AG09309 (cell line): ENCODE results near the gene DPH7.

ENCODE experiments used
- DNase-seq: peaks from one replicate; pipeline ENCODE4 v3.0.0-alpha.2; 2010; ENCODE audit warnings: low read depth
- H3K4me3 ChIP-seq: 2 replicates; pipeline ENCODE4 v1.5.1; 2011; ENCODE audit warnings: mild to moderate bottlenecking, low read depth, low read length, moderate library complexity; ENCODE audit not compliant: control insufficient read depth
- CTCF ChIP-seq: IDR thresholded peaks from 2 replicates; pipeline ENCODE4 v1.5.1; 2011; ENCODE audit warnings: mild to moderate bottlenecking, low read depth, low read length, inconsistent platforms; ENCODE audit not compliant: insufficient read depth, control insufficient read depth; ENCODE audit errors: missing control alignments

DPH7 gene

GRCh38 chr9:137547687-137548543 is 30.8 kb downstream of the DPH7 start:
- DNase-seq, result no peak
- TF ChIP-seq CTCF, result no peak
- no peak overlapping the region for H3K4me3 ChIP-seq

- no peak for DNase-seq
- no peak for TF ChIP-seq CTCF
- no peak overlapping the region for H3K4me3 ChIP-seq
Observed at GRCh38 chr9:137545123-137545522, 33.6 kb downstream of the DPH7 start.

GRCh38 chr9:137544176-137544760 is 34.5 kb downstream of the DPH7 start:
- no peak for DNase-seq
- TF ChIP-seq CTCF, result no peak
- no peak overlapping the region for H3K4me3 ChIP-seq

- TF ChIP-seq CTCF, result no peak
- no peak overlapping the region for H3K4me3 ChIP-seq
- DNase-seq, result no peak
Observed at GRCh38 chr9:137543237-137543963, 35.3 kb downstream of the DPH7 start.

- DNase-seq, result no peak
- TF ChIP-seq CTCF, result no peak
- H3K4me3 ChIP-seq, result no peak overlapping the region
Observed at GRCh38 chr9:137542486-137542885, 36.2 kb downstream of the DPH7 start.

- no peak overlapping the region for H3K4me3 ChIP-seq
- no peak for DNase-seq
- TF ChIP-seq CTCF, result no peak
Observed at GRCh38 chr9:137540536-137540935, 38.2 kb downstream of the DPH7 start.
